B cell (primary cell): ENCODE measurements around the gene TRIM38. TPM values are rescaled to one million over a fixed set of nuclear protein-coding genes. Genes with fewer than 3 reads are reported as not detected.

Experiments used
- ATAC-seq: fragments of 200-7000 bp; cut with Tn5 transposase; one replicate; pipeline ENCODE4 v1.10.0; 2021; ENCODE audit warnings: low read depth, mild to moderate bottlenecking, moderate number of reproducible peaks, moderate library complexity
- CTCF ChIA-PET: fragments of 350-600 bp; sonication (Branson Sonifier 250); formaldehyde crosslinking; loops from one replicate; lab custom pipeline; 2021; ENCODE audit warnings: antibody characterized with exemption, inconsistent platforms; lab: Charles Lee
- POLR2A ChIA-PET: fragments of 350-600 bp; sonication (Branson Sonifier 250); formaldehyde crosslinking; loops from one replicate; lab custom pipeline; 2021; ENCODE audit warnings: antibody characterized with exemption; lab: Charles Lee
- DNase-seq: peaks from one replicate; pipeline ENCODE4 v3.0.0; 2013
- H2AFZ ChIP-seq: 2 replicates; pipeline ENCODE4 v1.6.1; 2012; ENCODE audit warnings: mild to moderate bottlenecking, low read depth, low read length; ENCODE audit not compliant: insufficient read depth, poor library complexity, severe bottlenecking
- H3K27ac ChIP-seq, 2 donors: 1 replicate in 1 of 2; 2 replicates in 1 of 2; pipeline ENCODE4 v1.5.1; 2012 to 2013; ENCODE audit warnings: low read length in 2 of 2, mild to moderate bottlenecking in 2 of 2, moderate library complexity in 1 of 2
- H3K27me3 ChIP-seq, 4 experiments: fragments of 200-600 bp in 1 of 4; sonication (generic) in 1 of 4; replicated peaks in 1 of 4; 1 replicate in 2 of 4; 2 replicates in 2 of 4; pipeline versions ENCODE4 v1.6.1 to v1.7.0; 2013 to 2016; ENCODE audit warnings: low read length in 3 of 4, mild to moderate bottlenecking in 2 of 4, mixed read lengths in 1 of 4, moderate library complexity in 1 of 4; ENCODE audit not compliant: insufficient read depth in 4 of 4, control insufficient read depth in 3 of 4; ENCODE audit errors: control extremely low read depth in 1 of 4
- H3K36me3 ChIP-seq, 2 experiments: replicated peaks in 1 of 2; 1 replicate in 1 of 2; 2 replicates in 1 of 2; pipeline versions ENCODE4 v1.6.1 to v1.7.1; 2013; ENCODE audit warnings: low read length in 1 of 2; ENCODE audit not compliant: insufficient read depth in 2 of 2, control insufficient read depth in 1 of 2; ENCODE audit errors: control extremely low read depth in 1 of 2, extremely low read depth in 1 of 2
- H3K4me1 ChIP-seq, 2 donors: fragments of 200-600 bp in 1 of 2; sonication (generic) in 1 of 2; 1 replicate in 1 of 2; 2 replicates in 1 of 2; pipeline versions ENCODE4 v1.5.1 to v1.6.1; 2013 to 2017; ENCODE audit warnings: low read length in 2 of 2; ENCODE audit not compliant: control insufficient read depth in 2 of 2, insufficient read depth in 2 of 2
- H3K4me2 ChIP-seq: replicated peaks from 2 replicates; pipeline ENCODE3; 2012; ENCODE audit warnings: mild to moderate bottlenecking, low read depth, low read length; ENCODE audit not compliant: poor library complexity, severe bottlenecking
- H3K4me3 ChIP-seq, 5 experiments: fragments of 200-600 bp in 1 of 5; sonication (generic) in 1 of 5; 1 replicate in 3 of 5; 2 replicates in 2 of 5; pipeline versions ENCODE4 v1.5.1 to v1.7.0; 2011 to 2016; ENCODE audit warnings: low read length in 4 of 5, mild to moderate bottlenecking in 4 of 5, low read depth in 2 of 5, control low read depth in 1 of 5, moderate library complexity in 1 of 5; ENCODE audit not compliant: insufficient read depth in 1 of 5; ENCODE audit errors: control extremely low read depth in 1 of 5, extremely low read depth in 1 of 5
- H3K79me2 ChIP-seq: fragments of 200-600 bp; sonication (generic); one replicate; pipeline ENCODE4 v1.6.0; 2016; ENCODE audit warnings: low read length; ENCODE audit not compliant: control insufficient read depth, insufficient read depth
- H3K9ac ChIP-seq: fragments of 200-600 bp; sonication (generic); 2 replicates; pipeline ENCODE4 v1.6.1; 2017; ENCODE audit warnings: mild to moderate bottlenecking, low read length, moderate library complexity
- H3K9me3 ChIP-seq, 3 donors: one replicate each; pipeline versions ENCODE4 v1.6.1 to v1.7.1; 2013; ENCODE audit warnings: low read length in 2 of 3; ENCODE audit not compliant: control insufficient read depth in 2 of 3, insufficient read depth in 1 of 3; ENCODE audit errors: control extremely low read depth in 1 of 3
- H4K20me1 ChIP-seq: 2 replicates; pipeline ENCODE4 v1.6.0; 2012; ENCODE audit warnings: mild to moderate bottlenecking, low read length; ENCODE audit not compliant: insufficient read depth, control insufficient read depth, poor library complexity, severe bottlenecking
- H3K27ac Mint-ChIP-seq: one replicate; pipeline ENCODE4 v1.8.0; 2021; ENCODE audit warnings: mixed read lengths
- H3K27me3 Mint-ChIP-seq: one replicate; pipeline ENCODE4 v1.8.0; 2021; ENCODE audit warnings: mixed read lengths
- H3K4me1 Mint-ChIP-seq: one replicate; pipeline ENCODE4 v1.8.0; 2021; ENCODE audit warnings: mixed read lengths
- H3K4me3 Mint-ChIP-seq: one replicate; pipeline ENCODE4 v1.8.0; 2021; ENCODE audit warnings: mixed read lengths
- H3K9me3 Mint-ChIP-seq: one replicate; pipeline ENCODE4 v1.8.0; 2022; ENCODE audit warnings: mixed read lengths; ENCODE audit not compliant: insufficient read depth
- EZH2 ChIP-seq: IDR thresholded peaks from 2 replicates; pipeline ENCODE4 v1.6.1; 2012; ENCODE audit warnings: borderline replicate concordance, low read depth, mild to moderate bottlenecking, moderate library complexity, low read length; ENCODE audit not compliant: insufficient read depth, poor library complexity, severe bottlenecking
- WGBS: methylation state at CpG from one replicate; pipeline ENCODE4 v1.1.5; 2013; ENCODE audit warnings: missing lambda C conversion rate; ENCODE audit not compliant: insufficient coverage; 5-methylcytosine and 5-hydroxymethylcytosine counted together
- intact Hi-C: fragments of 100-400 bp; cut with micrococcal nuclease; formaldehyde crosslinking; loops from one replicate; pipeline ENCODE4 v1.10.0; 2022
- polyA plus RNA-seq: library from polyadenylated mRNA; depleted of rRNA; stranded (reverse); fragments of >200 nt; gene quantifications from 2 replicates; pipeline ENCODE4 v1.2.3, GENCODE V29; 2012
- total RNA-seq, 2 donors: library from RNA; stranded (reverse); fragments of 120-200 nt in 1 of 2; gene quantifications; 1 replicate in 1 of 2; 2 replicates in 1 of 2; pipeline versions ENCODE4 v1.2.3 to v1.2.4, GENCODE V29; 2013 to 2022
- TF ChIP-seq, protein P1 (sequence below): fragments of 200-600 bp; IDR thresholded peaks from one replicate; pipeline ENCODE4 v1.8.0; 2022; ENCODE audit warnings: antibody characterized with exemption, mild to moderate bottlenecking

Gene TRIM38
- total and polyA plus RNA-seq, 2 donors (not counting 1 experiment from before 2014, with no cell fraction given), result 29.3 to 57.2 TPM

DNA sequence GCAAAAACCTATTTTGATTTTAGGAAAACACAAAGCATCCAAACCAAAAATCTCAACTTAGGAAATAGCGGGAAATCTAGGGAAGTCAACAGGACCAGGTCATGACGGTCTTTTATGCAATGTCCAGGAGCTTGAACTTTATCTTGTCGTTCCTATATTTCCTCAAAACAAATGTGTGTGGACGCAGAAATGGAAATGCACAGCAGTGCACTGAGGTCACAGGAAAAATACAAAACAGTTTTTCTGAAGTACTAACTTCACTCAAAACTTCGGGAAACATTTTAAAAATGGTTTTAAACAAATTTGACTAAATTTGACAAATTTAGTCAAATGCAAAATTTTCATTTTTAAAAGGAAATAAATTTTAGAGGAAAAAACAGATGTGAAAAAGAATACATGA is 26.6 kb upstream of the TRIM38 start:
- POLR2A ChIA-PET, result no interaction called here
- peaks cover 18% of the 10 kb centered on the region for H3K27me3 Mint-ChIP-seq

DNA sequence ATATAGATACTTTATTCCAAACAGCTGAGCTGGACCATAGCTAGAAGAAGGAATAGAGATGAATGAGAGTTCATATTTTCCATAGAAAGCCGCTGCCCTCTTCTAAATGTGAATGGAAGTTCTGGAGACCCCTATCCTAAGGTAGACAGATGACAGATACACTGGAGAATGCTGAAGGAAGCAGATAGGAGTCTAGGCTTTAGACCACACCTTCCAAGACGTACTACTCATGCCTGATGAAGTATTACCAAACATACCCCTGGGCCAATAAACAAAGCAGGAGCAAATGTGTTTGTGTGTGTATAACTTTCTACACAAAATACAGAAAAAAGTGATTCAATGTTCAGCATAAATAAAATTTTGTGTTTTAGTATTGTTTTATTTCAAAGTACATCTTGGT is 23.0 kb upstream of the TRIM38 start:
- Histone ChIP-seq H3K27ac (no peak overlapping the region), H3K9ac (no peak overlapping the region), H3K9me3 (no peaks in the 10 kb centered on the region), H3K27me3 (no peaks in the 10 kb centered on the region), H4K20me1 (no peaks in the 10 kb centered on the region), H3K36me3 (no peaks in the 10 kb centered on the region), H3K4me3 (no peak overlapping the region), H3K79me2 (no peaks in the 10 kb centered on the region), H2AFZ (no peak overlapping the region), H3K4me1 (no peaks in the 10 kb centered on the region), H3K4me2 (no peak overlapping the region)
- H3K4me3 Mint-ChIP-seq, result no peak overlapping the region
- no peak for TF ChIP-seq EZH2
- TF ChIP-seq, protein P1, sequence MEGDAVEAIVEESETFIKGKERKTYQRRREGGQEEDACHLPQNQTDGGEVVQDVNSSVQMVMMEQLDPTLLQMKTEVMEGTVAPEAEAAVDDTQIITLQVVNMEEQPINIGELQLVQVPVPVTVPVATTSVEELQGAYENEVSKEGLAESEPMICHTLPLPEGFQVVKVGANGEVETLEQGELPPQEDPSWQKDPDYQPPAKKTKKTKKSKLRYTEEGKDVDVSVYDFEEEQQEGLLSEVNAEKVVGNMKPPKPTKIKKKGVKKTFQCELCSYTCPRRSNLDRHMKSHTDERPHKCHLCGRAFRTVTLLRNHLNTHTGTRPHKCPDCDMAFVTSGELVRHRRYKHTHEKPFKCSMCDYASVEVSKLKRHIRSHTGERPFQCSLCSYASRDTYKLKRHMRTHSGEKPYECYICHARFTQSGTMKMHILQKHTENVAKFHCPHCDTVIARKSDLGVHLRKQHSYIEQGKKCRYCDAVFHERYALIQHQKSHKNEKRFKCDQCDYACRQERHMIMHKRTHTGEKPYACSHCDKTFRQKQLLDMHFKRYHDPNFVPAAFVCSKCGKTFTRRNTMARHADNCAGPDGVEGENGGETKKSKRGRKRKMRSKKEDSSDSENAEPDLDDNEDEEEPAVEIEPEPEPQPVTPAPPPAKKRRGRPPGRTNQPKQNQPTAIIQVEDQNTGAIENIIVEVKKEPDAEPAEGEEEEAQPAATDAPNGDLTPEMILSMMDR, result no peak
- ChIA-PET CTCF (interaction anchor here (1.2 to 3.0 kb wide), 3 partner anchors 22 to 220 kb away, joined by 3 to 11 read pairs (median 4); partner anchors contain the start of gene TRIM38), POLR2A (no interaction called here)
- no peak overlapping the region for H3K27ac Mint-ChIP-seq
- H3K9me3 Mint-ChIP-seq, result no peaks in the 10 kb centered on the region
- ATAC-seq, result no peak
- no peaks in the 10 kb centered on the region for H3K4me1 Mint-ChIP-seq
- no peak for DNase-seq
- peaks cover 4% of the 10 kb centered on the region for H3K27me3 Mint-ChIP-seq
- 88% methylated on average over 1 of the region's 2 CpGs for WGBS
- intact Hi-C loops, result no loop called here

More for the DNA sequence above, 26.6 kb upstream of the TRIM38 start:
- WGBS, result 100% methylated on average over 4 of the region's 5 CpGs
- Histone ChIP-seq H2AFZ (no peak overlapping the region), H3K4me1 (no peaks in the 10 kb centered on the region), H3K4me2 (no peak overlapping the region), H3K4me3 (no peak overlapping the region), H3K9me3 (no peaks in the 10 kb centered on the region), H3K36me3 (no peaks in the 10 kb centered on the region), H3K9ac (no peak overlapping the region), H3K27ac (no peak overlapping the region), H4K20me1 (no peaks in the 10 kb centered on the region), H3K79me2 (no peaks in the 10 kb centered on the region), H3K27me3 (no peaks in the 10 kb centered on the region)
- no peaks in the 10 kb centered on the region for H3K9me3 Mint-ChIP-seq
- TF ChIP-seq EZH2, result no peak
- TF ChIP-seq, protein P1, result no peak
- H3K4me3 Mint-ChIP-seq, result no peak overlapping the region
- no peak for DNase-seq
- no peak overlapping the region for H3K27ac Mint-ChIP-seq
- no peaks in the 10 kb centered on the region for H3K4me1 Mint-ChIP-seq
- intact Hi-C loops, result no loop called here
- CTCF ChIA-PET, result no interaction called here
- no peak for ATAC-seq
